ENCODE measurements around the gene COL25A1.

COL25A1 gene

DNA sequence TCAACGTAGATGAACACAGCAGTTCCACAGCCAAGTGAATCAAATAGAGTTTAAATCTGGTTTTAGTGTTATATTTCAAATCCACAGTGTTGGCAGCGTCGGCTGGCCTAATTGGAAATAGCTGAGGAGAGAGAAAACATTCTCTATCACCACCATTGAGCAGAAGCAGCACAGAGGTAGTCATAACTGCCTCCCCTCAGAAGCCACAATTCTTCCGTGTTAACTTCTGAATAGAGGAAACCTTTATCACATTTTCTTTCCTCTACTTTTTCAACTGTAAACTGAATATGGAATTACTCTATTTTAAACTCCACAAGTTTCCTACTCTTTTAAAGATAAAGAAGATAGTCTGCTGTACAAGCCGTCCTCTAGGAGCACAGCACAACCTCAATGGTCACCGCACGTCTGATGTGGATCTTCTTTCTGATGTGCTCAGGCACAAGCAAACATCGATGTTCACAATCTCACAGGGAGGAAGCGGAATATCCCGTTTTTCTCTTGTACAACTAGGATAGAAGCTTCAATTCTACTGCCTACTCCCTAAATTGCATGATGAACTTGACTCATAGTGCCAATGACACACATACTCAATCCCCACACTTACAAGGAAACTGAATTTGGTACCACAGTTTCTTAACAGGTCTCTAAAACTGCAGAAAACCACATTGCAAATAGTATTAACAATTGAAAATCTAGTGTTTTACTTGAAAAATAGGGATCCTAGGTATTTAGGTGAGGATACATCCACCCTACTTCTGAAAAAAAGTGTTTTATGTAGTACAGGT, 321.8 kb downstream of the COL25A1 start:
- peaks cover 27% of the 10 kb centered on the region for H3K4me1 Mint-ChIP-seq
- H3K36me3 Mint-ChIP-seq (ENCODE audit: low read depth): peaks cover 7% of the 10 kb centered on the region
- H3K9me3 Mint-ChIP-seq: peaks cover 3% of the 10 kb centered on the region
- H3K27ac Mint-ChIP-seq: peak overlapping the region; percentile 35 to 95 (median 85)
- H3K4me3 Mint-ChIP-seq: no peak overlapping the region
- no peaks in the 10 kb centered on the region for H3K27me3 Mint-ChIP-seq (ENCODE audit: low read depth)
- TF ChIP-seq, protein P1, sequence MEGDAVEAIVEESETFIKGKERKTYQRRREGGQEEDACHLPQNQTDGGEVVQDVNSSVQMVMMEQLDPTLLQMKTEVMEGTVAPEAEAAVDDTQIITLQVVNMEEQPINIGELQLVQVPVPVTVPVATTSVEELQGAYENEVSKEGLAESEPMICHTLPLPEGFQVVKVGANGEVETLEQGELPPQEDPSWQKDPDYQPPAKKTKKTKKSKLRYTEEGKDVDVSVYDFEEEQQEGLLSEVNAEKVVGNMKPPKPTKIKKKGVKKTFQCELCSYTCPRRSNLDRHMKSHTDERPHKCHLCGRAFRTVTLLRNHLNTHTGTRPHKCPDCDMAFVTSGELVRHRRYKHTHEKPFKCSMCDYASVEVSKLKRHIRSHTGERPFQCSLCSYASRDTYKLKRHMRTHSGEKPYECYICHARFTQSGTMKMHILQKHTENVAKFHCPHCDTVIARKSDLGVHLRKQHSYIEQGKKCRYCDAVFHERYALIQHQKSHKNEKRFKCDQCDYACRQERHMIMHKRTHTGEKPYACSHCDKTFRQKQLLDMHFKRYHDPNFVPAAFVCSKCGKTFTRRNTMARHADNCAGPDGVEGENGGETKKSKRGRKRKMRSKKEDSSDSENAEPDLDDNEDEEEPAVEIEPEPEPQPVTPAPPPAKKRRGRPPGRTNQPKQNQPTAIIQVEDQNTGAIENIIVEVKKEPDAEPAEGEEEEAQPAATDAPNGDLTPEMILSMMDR (IDR thresholded peaks at IDR 0.05; ENCODE audit: unreplicated experiment in 3 of 3): no peak

DNA sequence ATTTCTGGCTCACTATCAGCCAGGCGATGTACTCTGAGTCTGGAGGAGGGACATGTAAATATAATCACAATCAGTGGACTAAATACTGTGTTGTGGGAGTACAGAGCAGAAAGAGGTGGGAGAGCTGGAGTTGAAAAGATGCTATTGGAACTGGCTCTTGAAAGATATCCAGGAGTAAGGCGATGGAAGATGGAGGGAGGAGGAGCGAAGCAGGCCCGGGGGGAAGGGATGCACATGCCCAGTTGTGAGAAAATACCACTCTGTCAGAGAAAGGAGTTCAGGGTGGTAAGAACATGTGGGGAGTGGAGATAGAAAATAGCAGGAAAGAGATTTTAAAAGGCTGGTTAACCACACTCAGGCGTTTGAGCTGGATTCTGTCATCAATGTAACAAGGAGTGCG, 322.7 kb downstream of the COL25A1 start:
- peaks cover 27% of the 10 kb centered on the region for H3K4me1 Mint-ChIP-seq
- H3K27ac Mint-ChIP-seq: peak overlapping the region; percentile 76 to 95 (median 85)
- TF ChIP-seq, protein P1 (IDR thresholded peaks at IDR 0.05; ENCODE audit: unreplicated experiment in 3 of 3): no peak
- H3K27me3 Mint-ChIP-seq (ENCODE audit: low read depth): no peaks in the 10 kb centered on the region
- H3K9me3 Mint-ChIP-seq: peaks cover 3% of the 10 kb centered on the region
- peaks cover 9% of the 10 kb centered on the region for H3K36me3 Mint-ChIP-seq (ENCODE audit: low read depth)
- no peak overlapping the region for H3K4me3 Mint-ChIP-seq

DNA sequence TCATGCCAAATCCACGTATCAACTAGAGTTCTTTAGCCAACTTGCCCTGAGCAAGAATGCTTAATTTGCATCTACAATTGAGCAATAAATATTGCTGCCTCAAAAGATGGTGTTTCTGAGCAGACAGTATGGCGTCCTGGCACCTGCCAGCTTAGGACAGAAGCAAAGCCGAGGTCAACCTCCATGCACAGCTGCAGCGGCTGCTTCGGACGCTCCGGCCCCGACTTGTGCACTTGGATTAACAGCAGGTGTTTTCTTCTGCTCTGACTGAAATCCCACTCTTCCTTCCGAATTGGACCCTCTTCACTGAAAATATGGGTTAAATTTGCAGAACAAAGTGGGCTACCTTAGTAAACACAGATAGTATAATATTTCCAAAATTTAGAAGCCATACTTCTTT, 324.4 kb downstream of the COL25A1 start:
- H3K27ac Mint-ChIP-seq: peak overlapping the region in 1 of 3 experiments; percentile 19
- peaks cover 27% of the 10 kb centered on the region for H3K4me1 Mint-ChIP-seq
- TF ChIP-seq, protein P1 (IDR thresholded peaks at IDR 0.05; ENCODE audit: unreplicated experiment in 3 of 3): no peak
- peaks cover 11% of the 10 kb centered on the region for H3K36me3 Mint-ChIP-seq (ENCODE audit: low read depth)
- H3K9me3 Mint-ChIP-seq: peaks cover 3% of the 10 kb centered on the region
- H3K27me3 Mint-ChIP-seq (ENCODE audit: low read depth): no peaks in the 10 kb centered on the region
- H3K4me3 Mint-ChIP-seq: no peak overlapping the region

DNA sequence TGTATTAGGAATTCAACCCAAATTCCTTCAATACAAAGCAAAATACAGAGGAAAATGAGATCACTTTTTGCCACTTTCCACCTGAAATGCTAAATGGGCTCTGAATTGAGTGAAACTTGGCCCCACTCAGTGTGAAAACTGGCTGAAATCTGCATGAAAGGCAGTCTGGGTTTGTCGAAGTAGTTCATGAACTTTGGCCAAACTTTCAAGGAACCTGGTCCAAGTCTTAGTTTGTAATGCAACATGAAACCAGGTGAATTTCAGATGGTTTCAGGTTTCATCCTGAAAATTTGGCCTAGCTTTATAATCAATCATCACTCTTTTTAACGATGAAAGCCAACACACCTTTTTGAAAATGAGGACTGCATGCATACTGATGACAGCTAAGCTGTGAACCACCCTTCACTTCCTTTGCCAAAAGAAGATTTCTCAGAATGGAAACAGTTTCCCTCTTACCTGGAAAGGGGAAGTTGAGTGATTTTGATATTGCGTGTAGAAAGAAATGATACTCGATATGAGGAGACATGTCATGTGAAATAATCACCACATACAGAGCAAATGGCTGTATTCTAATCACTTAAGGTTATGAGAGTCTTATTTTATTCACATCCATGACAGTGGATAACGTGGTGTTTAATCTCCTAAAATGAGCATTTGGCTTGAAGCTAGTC, 329.7 kb downstream of the COL25A1 start:
- Mint-ChIP-seq H3K9me3 (no peaks in the 10 kb centered on the region), H3K27ac (peak overlapping the region; percentile 24 to 58 (median 44)), H3K4me3 (no peak overlapping the region), H3K4me1 (peaks cover 29% of the 10 kb centered on the region), H3K27me3 (ENCODE audit: low read depth) (no peaks in the 10 kb centered on the region), H3K36me3 (ENCODE audit: low read depth) (peaks cover 20% of the 10 kb centered on the region)
- TF ChIP-seq, protein P1 (IDR thresholded peaks at IDR 0.05; ENCODE audit: unreplicated experiment in 3 of 3): no peak

DNA sequence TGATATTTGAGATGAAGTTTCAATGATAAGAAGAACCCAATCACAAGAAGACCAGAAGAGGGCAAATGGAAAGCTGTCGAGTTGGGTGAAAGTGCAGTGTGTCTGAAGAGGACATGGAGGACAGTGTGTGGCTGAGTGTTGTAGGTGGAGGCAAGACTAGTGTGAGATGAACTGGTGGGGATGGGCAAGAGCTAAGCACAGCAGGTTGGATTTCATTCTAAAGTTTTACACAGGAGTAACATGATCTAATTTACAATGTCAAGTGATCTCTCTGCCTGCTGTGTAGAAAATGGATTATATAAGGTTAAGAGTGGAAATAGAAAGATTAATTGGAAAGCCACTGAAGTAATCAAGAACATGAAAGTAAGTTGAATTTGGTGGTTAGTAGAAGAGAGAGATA, 331.0 kb downstream of the COL25A1 start:
- no peaks in the 10 kb centered on the region for H3K9me3 Mint-ChIP-seq
- peak overlapping the region in 2 of 3 experiments; percentile 2 to 3 for H3K27ac Mint-ChIP-seq
- H3K27me3 Mint-ChIP-seq (ENCODE audit: low read depth): no peaks in the 10 kb centered on the region
- peaks cover 27% of the 10 kb centered on the region for H3K4me1 Mint-ChIP-seq
- H3K36me3 Mint-ChIP-seq (ENCODE audit: low read depth): peaks cover 20% of the 10 kb centered on the region
- no peak overlapping the region for H3K4me3 Mint-ChIP-seq
- TF ChIP-seq, protein P1 (IDR thresholded peaks at IDR 0.05; ENCODE audit: unreplicated experiment in 3 of 3): no peak
